GM12801 (cell line): Measurements from ENCODE around the gene CXorf66.

Experiments used
- CTCF ChIP-seq: IDR thresholded peaks from one replicate; pipeline ENCODE4 v1.5.1; 2011; ENCODE audit warnings: control low read depth; ENCODE audit not compliant: insufficient read length; ENCODE audit errors: extremely low read depth

Gene CXorf66

GRCh38 chrX:139920316-139920715 is 45.0 kb downstream of the CXorf66 start:
- no peak for TF ChIP-seq CTCF

GRCh38 chrX:139914421-139914820 is 50.9 kb downstream of the CXorf66 start:
- no peak for TF ChIP-seq CTCF

- TF ChIP-seq CTCF = no peak
Measured at GRCh38 chrX:139909712-139910111, 55.6 kb downstream of the CXorf66 start.

- TF ChIP-seq CTCF = no peak
Measured at GRCh38 chrX:139907078-139907477, 58.2 kb downstream of the CXorf66 start.

- no peak for TF ChIP-seq CTCF
Measured at GRCh38 chrX:139905743-139906142, 59.6 kb downstream of the CXorf66 start.
